IMR-90 (cell line): Measurements from ENCODE around the gene CACNG7. TPM values are rescaled to one million over a fixed set of nuclear protein-coding genes. Genes with fewer than 3 reads are reported as not detected.

Experiments used
- ATAC-seq: fragments of 200-7000 bp; cut with Tn5 transposase; 2 replicates; pipeline ENCODE4 v1.9.1; 2020; ENCODE audit warnings: low read depth, mild to moderate bottlenecking, moderate library complexity
- BruUV-seq: library from RNA; stranded (reverse); fragments of 400-500 nt; replicated peaks from 2 replicates; lab custom pipeline; 2021; lab: Mats Ljungman, UMichigan
- CTCF ChIA-PET: fragments of 300-600 bp; formaldehyde crosslinking; extraction: SDS; loops from one replicate; lab custom pipeline; 2021; ENCODE audit warnings: antibody characterized with exemption; lab: Yijun Ruan, JAX
- POLR2A ChIA-PET: fragments of 300-600 bp; sonication (Branson Sonifier 250); formaldehyde crosslinking; loops from one replicate; lab custom pipeline; 2022; ENCODE audit warnings: antibody characterized with exemption; ENCODE audit not compliant: unreplicated experiment; lab: Charles Lee
- DNase-seq: peaks from one replicate; pipeline ENCODE4 v3.0.0; 2013
- H2AFZ ChIP-seq: replicated peaks from 2 replicates; pipeline ENCODE3; 2013; ENCODE audit warnings: low read length, mild to moderate bottlenecking; ENCODE audit not compliant: poor library complexity
- H2AK5ac ChIP-seq: 2 replicates; pipeline ENCODE4 v1.6.1; 2013; ENCODE audit warnings: low read depth, low read length, inconsistent platforms
- H2AK9ac ChIP-seq: replicated peaks from 2 replicates; pipeline ENCODE3; 2013; ENCODE audit warnings: mild to moderate bottlenecking, low read depth, low read length, moderate library complexity; ENCODE audit not compliant: poor library complexity
- H2BK120ac ChIP-seq: 2 replicates; pipeline ENCODE4 v1.6.1; 2013; ENCODE audit warnings: low read depth, low read length, inconsistent platforms
- H2BK15ac ChIP-seq: 3 replicates; pipeline ENCODE4 v1.6.1; 2013; ENCODE audit warnings: low read depth, low read length, inconsistent platforms
- H2BK20ac ChIP-seq: 2 replicates; pipeline ENCODE4 v1.6.1; 2013; ENCODE audit warnings: low read depth, mild to moderate bottlenecking, inconsistent platforms, low read length, moderate library complexity
- H2BK5ac ChIP-seq: 2 replicates; pipeline ENCODE4 v1.6.1; 2013; ENCODE audit warnings: mild to moderate bottlenecking, low read depth, low read length, inconsistent platforms; ENCODE audit not compliant: poor library complexity, severe bottlenecking
- H3K14ac ChIP-seq: replicated peaks from 2 replicates; pipeline ENCODE4 v1.6.1; 2013; ENCODE audit warnings: low read depth, low read length, inconsistent platforms
- H3K18ac ChIP-seq: 2 replicates; pipeline ENCODE4 v1.6.1; 2013; ENCODE audit warnings: low read depth, low read length, control low read depth
- H3K23ac ChIP-seq: 2 replicates; pipeline ENCODE4 v1.6.1; 2013; ENCODE audit warnings: low read depth, low read length, inconsistent platforms
- H3K27ac ChIP-seq: 2 replicates; pipeline ENCODE4 v1.5.1; 2013; ENCODE audit warnings: mild to moderate bottlenecking, control low read depth, low read length; ENCODE audit not compliant: insufficient read depth
- H3K27me3 ChIP-seq: 2 replicates; pipeline ENCODE4 v1.6.1; 2013; ENCODE audit warnings: low read length; ENCODE audit not compliant: control insufficient read depth, insufficient read depth
- H3K36me3 ChIP-seq: 2 replicates; pipeline ENCODE4 v1.6.1; 2013; ENCODE audit warnings: low read length, mixed read lengths; ENCODE audit not compliant: control insufficient read depth, insufficient read depth
- H3K4ac ChIP-seq: 2 replicates; pipeline ENCODE4 v1.6.1; 2013; ENCODE audit warnings: low read depth, low read length, inconsistent platforms
- H3K4me1 ChIP-seq: 2 replicates; pipeline ENCODE4 v1.6.1; 2013; ENCODE audit warnings: low read length, mixed read lengths; ENCODE audit not compliant: control insufficient read depth, insufficient read depth
- H3K4me2 ChIP-seq: 2 replicates; pipeline ENCODE4 v1.6.1; 2013; ENCODE audit warnings: low read depth, mild to moderate bottlenecking, control low read depth, low read length, moderate library complexity
- H3K4me3 ChIP-seq: 2 replicates; pipeline ENCODE4 v1.5.1; 2013; ENCODE audit warnings: low read depth, mild to moderate bottlenecking, control low read depth, low read length, moderate library complexity; ENCODE audit not compliant: insufficient read depth
- H3K56ac ChIP-seq: 2 replicates; pipeline ENCODE4 v1.6.1; 2013; ENCODE audit warnings: low read length, inconsistent platforms; ENCODE audit not compliant: insufficient read depth; ENCODE audit errors: extremely low read depth
- H3K79me1 ChIP-seq, 2 experiments: 2 replicates each; pipeline ENCODE4 v1.6.1; 2013; ENCODE audit warnings: low read length in 2 of 2, inconsistent platforms in 1 of 2, low read depth in 1 of 2
- H3K9ac ChIP-seq: 2 replicates; pipeline ENCODE4 v1.6.1; 2013; ENCODE audit warnings: low read depth, low read length, control low read depth
- H3K9me1 ChIP-seq: 2 replicates; pipeline ENCODE4 v1.6.1; 2013; ENCODE audit warnings: low read length, inconsistent platforms; ENCODE audit not compliant: insufficient read depth
- H3K9me3 ChIP-seq: 2 replicates; pipeline ENCODE4 v1.6.1; 2013; ENCODE audit warnings: low read length; ENCODE audit not compliant: control insufficient read depth, insufficient read depth
- H4K20me1 ChIP-seq: 2 replicates; pipeline ENCODE4 v1.6.1; 2013; ENCODE audit warnings: low read length, inconsistent platforms; ENCODE audit not compliant: insufficient read depth
- H4K5ac ChIP-seq: 2 replicates; pipeline ENCODE4 v1.6.1; 2013; ENCODE audit warnings: mild to moderate bottlenecking, low read depth, low read length, control low read depth
- H4K8ac ChIP-seq, 2 experiments: 2 replicates each; pipeline ENCODE4 v1.6.1; 2013; ENCODE audit warnings: low read depth in 2 of 2, low read length in 2 of 2, control low read depth in 1 of 2, inconsistent platforms in 1 of 2
- H4K91ac ChIP-seq: 2 replicates; pipeline ENCODE4 v1.6.1; 2013; ENCODE audit warnings: low read depth, low read length, inconsistent platforms; ENCODE audit not compliant: insufficient read depth
- BHLHE40 ChIP-seq: fragments of 150-350 bp; IDR thresholded peaks from 2 replicates; pipeline ENCODE4 v1.6.1; 2016; ENCODE audit warnings: mild to moderate bottlenecking, low read depth, low read length
- WGBS, 2 experiments: methylation state at CpG; one replicate each; pipeline versions ENCODE4 v1.1.5 to v1.1.7; 2013; ENCODE audit warnings: missing lambda C conversion rate in 2 of 2; ENCODE audit not compliant: insufficient read length in 1 of 2; ENCODE audit errors: extremely low coverage in 2 of 2; 5-methylcytosine and 5-hydroxymethylcytosine counted together
- dilution Hi-C: fragments of 300-500 bp; cut with HindIII; formaldehyde crosslinking; loops from one replicate; pipeline ENCODE4 v1.14.3; 2018; ENCODE audit warnings: low sequenced_read_pairs; ENCODE audit not compliant: unreplicated experiment
- in situ Hi-C: fragments of 300-500 bp; cut with MboI; formaldehyde crosslinking; loops from 3 replicates; pipeline ENCODE4 v1.14.3; 2019; ENCODE audit warnings: low sequenced_read_pairs, inconsistent platforms, mixed read lengths
- intact Hi-C: fragments of 100-400 bp; cut with micrococcal nuclease; formaldehyde crosslinking; loops from 2 replicates; pipeline ENCODE4 v1.10.0; 2022
- polyA plus RNA-seq, 3 experiments: library from polyadenylated mRNA; depleted of rRNA; stranded (reverse); fragments of >200 nt; gene quantifications; 2 replicates each; pipeline ENCODE4 v1.2.3, GENCODE V29; 2012; ENCODE audit warnings: low replicate concordance in 1 of 3
- total RNA-seq: library from RNA; depleted of rRNA; stranded (reverse); fragments of >200 nt; gene quantifications from 2 replicates; pipeline ENCODE4 v1.2.3, GENCODE V29; 2012

Gene CACNG7
- total and polyA plus RNA-seq, 2 of the 4 experiments (the other 2 are of a cell fraction): 0.36 to 6.7 TPM

DNA sequence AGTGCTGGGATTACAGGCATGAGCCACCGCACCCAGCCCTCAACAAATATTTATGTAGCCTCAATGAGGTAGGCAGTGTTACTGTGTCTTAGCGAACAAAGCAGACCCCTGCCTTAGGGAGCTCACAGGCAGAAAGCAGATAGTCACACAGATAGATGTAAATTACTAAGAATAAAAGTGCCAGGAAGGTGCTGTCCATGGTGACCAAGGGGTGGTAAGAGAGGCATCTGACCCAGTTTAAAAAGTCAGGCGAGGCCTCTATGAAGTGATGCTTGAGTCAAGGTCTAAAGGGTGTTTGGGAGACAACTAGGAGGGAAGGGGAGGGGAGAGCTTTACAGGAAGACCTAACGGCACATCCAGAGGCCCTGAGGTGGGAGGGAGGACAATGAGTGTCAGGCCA is 12.4 kb upstream of the CACNG7 start:
- Histone ChIP-seq H2BK120ac (no peak overlapping the region), H3K14ac (no peak overlapping the region), H2BK5ac (no peak overlapping the region), H4K91ac (no peak overlapping the region), H3K27ac (no peak overlapping the region), H3K9ac (no peak overlapping the region), H3K18ac (no peak overlapping the region), H4K5ac (no peak overlapping the region), H3K4ac (no peak overlapping the region), H3K4me1 (no peaks in the 10 kb centered on the region), H3K23ac (no peak overlapping the region), H2AK5ac (no peak overlapping the region), H3K79me1 (no peaks in the 10 kb centered on the region), H4K20me1 (no peaks in the 10 kb centered on the region), H3K27me3 (peaks cover 20% of the 10 kb centered on the region), H2BK15ac (no peak overlapping the region), H3K9me1 (no peaks in the 10 kb centered on the region), H3K56ac (no peak overlapping the region), H2BK20ac (no peak overlapping the region), H3K4me2 (no peak overlapping the region), H3K9me3 (no peaks in the 10 kb centered on the region), H4K8ac (no peak overlapping the region), H3K4me3 (no peak overlapping the region), H2AK9ac (no peak overlapping the region), H2AFZ (no peak overlapping the region), H3K36me3 (no peaks in the 10 kb centered on the region)
- TF ChIP-seq BHLHE40: no peak
- BruUV-seq: no TSS peak
- in situ Hi-C loops: no loop called here
- no peak for ATAC-seq
- CTCF ChIA-PET: no interaction called here
- WGBS, 2 experiments: 6% methylated on average over 2 of the region's 4 CpGs; no CpG with 5 or more reads in 1 of the 2 experiments
- dilution Hi-C loops: no loop called here
- intact Hi-C loops: no loop called here
- POLR2A ChIA-PET: no interaction called here
- no peak for DNase-seq
